ENCODE data around the gene HFE.
A peak's percentile ranks its signal among the peaks of the same experiment; 100 is the strongest.
"Not testable (repeated sequence)": the region's sequence is repeated elsewhere in the genome, so short reads cannot be mapped to it uniquely, and the experiment has no call there.

HFE gene

DNA sequence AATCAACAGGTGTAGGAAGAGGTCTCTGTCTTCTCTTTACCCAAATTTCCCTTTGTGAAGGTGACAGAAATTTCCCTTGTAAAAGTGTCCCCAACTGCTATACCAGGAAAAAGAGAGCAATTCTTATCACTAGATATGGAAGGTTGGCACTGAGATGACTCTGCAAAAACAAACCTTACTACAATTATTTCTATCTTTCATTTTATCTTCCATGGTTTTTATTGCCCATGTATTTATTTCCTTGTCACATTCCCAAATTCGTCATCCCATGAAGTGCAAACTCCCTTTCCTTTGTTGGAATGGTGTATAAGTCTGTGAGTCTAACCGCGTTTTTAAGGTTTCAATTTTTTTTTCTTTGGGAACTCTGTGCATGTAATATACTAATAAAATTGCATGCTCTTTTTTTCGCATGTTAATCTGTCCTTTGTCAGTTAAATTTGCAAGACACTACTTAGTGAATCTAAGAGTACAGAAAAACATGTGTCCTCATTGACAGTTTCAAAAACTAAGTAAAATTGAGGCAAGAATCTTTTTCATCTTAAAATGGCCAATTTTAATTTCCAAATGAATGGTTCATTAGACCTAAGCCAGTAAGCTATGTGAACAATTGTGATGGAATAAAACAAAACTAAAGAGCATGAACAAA, 35.4 kb upstream of the HFE start:
- H3K27ac ChIP-seq (ENCODE audit: low read length) = no peak overlapping the region
- 100% methylated on average over 1 of the region's 4 CpGs for WGBS (ENCODE audit: insufficient coverage, insufficient read length)
- no peak for DNase-seq (ENCODE audit: low read depth, low spot score)

GRCh38 chr6:26052762-26053250, 34.4 kb upstream of the HFE start:
- not testable (repeated sequence) for H3K4me3 ChIP-seq (ENCODE audit: low read length); DNase-seq (ENCODE audit: low read depth, low spot score); H3K27me3 ChIP-seq (ENCODE audit: control insufficient read depth, insufficient read depth, low read length); H3K9me3 ChIP-seq (ENCODE audit: control insufficient read depth, insufficient read depth, low read length); H3K27ac ChIP-seq (ENCODE audit: low read length); H3K36me3 ChIP-seq (ENCODE audit: control insufficient read depth, insufficient read depth, low read length); H3K4me1 ChIP-seq (ENCODE audit: control insufficient read depth, insufficient read depth, low read length)
- no CpG with 5 or more reads among the region's 18 CpGs for WGBS (ENCODE audit: insufficient coverage, insufficient read length)

More for the DNA sequence above, 35.4 kb upstream of the HFE start:
- no peak overlapping the region for H3K4me3 ChIP-seq (ENCODE audit: low read length)
- no peaks in the 10 kb centered on the region for H3K27me3 ChIP-seq (ENCODE audit: control insufficient read depth, insufficient read depth, low read length)
- no peaks in the 10 kb centered on the region for H3K36me3 ChIP-seq (ENCODE audit: control insufficient read depth, insufficient read depth, low read length)
- no peaks in the 10 kb centered on the region for H3K9me3 ChIP-seq (ENCODE audit: control insufficient read depth, insufficient read depth, low read length)
- H3K4me1 ChIP-seq (ENCODE audit: control insufficient read depth, insufficient read depth, low read length) = peaks cover 2% of the 10 kb centered on the region; the same call in 1 of the 2 replicates

- DNase-seq (ENCODE audit: low read depth, low spot score) = no peak
- WGBS (ENCODE audit: insufficient coverage, insufficient read length) = no CpG with 5 or more reads among the region's 8 CpGs
- Histone ChIP-seq H3K9me3 (ENCODE audit: control insufficient read depth, insufficient read depth, low read length) (no peaks in the 10 kb centered on the region), H3K27ac (ENCODE audit: low read length) (no peak overlapping the region), H3K27me3 (ENCODE audit: control insufficient read depth, insufficient read depth, low read length) (no peaks in the 10 kb centered on the region), H3K4me1 (ENCODE audit: control insufficient read depth, insufficient read depth, low read length) (no peaks in the 10 kb centered on the region), H3K36me3 (ENCODE audit: control insufficient read depth, insufficient read depth, low read length) (no peaks in the 10 kb centered on the region), H3K4me3 (ENCODE audit: low read length) (peak overlapping the region; percentile 63; the same call in 1 of the 2 replicates)
These were observed 33.0 kb upstream of the HFE start for GRCh38 chr6:26053992-26054780.

DNA sequence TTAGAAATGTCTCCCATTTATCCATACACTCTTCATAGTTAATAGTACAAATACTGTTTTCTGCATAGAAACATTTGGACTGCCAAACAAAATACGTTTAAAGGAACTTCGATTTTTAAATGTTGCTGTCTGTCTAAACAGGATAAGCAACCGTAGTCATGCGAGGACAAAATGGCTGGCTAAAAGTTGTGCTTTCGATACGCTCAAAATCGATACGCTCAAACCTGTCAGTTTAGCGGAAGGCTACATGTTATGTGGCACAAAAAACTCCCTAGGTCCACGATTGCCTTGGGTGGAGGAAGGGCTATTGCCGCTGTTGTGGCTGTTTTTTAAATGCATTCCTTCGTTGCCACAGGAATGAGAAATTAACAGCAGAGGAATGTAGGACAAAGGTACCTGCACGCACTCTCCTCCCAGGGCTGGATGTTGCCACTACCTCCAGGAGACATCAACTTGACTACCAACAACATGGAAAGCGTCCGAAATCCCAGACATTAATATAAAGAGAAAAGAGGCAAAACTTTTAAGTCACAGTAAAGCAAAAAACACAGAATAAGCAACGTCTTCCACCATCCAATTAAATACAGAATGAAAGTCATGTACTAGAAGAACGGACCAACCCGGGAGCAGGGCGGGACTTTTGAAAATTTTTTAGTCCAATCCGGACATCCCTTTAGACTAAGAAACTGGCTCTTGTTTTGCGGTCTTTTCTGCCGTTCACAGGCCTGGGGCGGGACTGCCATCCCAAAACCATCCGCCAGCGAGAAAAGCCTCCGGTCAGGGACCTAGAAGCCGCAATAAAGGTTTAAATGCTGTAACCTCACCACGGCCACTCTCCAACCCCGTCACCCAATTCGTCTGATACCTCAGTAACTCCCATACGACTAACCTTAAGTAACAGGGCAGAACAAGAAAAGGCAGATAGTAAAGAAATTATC, 32.2 kb upstream of the HFE start:
- Histone ChIP-seq H3K36me3 (ENCODE audit: control insufficient read depth, insufficient read depth, low read length) (no peaks in the 10 kb centered on the region), H3K4me1 (ENCODE audit: control insufficient read depth, insufficient read depth, low read length) (no peaks in the 10 kb centered on the region), H3K9me3 (ENCODE audit: control insufficient read depth, insufficient read depth, low read length) (no peaks in the 10 kb centered on the region), H3K4me3 (ENCODE audit: low read length) (peak overlapping the region; percentile 63; the same call in 1 of the 2 replicates), H3K27ac (ENCODE audit: low read length) (no peak overlapping the region), H3K27me3 (ENCODE audit: control insufficient read depth, insufficient read depth, low read length) (no peaks in the 10 kb centered on the region)
- DNase-seq (ENCODE audit: low read depth, low spot score) = no peak
- no CpG with 5 or more reads among the region's 31 CpGs for WGBS (ENCODE audit: insufficient coverage, insufficient read length)

GRCh38 chr6:26055719-26056582, 31.3 kb upstream of the HFE start:
- peak overlapping the region; percentile 63 for H3K4me3 ChIP-seq (ENCODE audit: low read length)
- H3K27me3 ChIP-seq (ENCODE audit: control insufficient read depth, insufficient read depth, low read length) = no peaks in the 10 kb centered on the region
- WGBS (ENCODE audit: insufficient coverage, insufficient read length) = no CpG with 5 or more reads among the region's 51 CpGs
- no peaks in the 10 kb centered on the region for H3K9me3 ChIP-seq (ENCODE audit: control insufficient read depth, insufficient read depth, low read length)
- no peaks in the 10 kb centered on the region for H3K4me1 ChIP-seq (ENCODE audit: control insufficient read depth, insufficient read depth, low read length)
- no peak overlapping the region for H3K27ac ChIP-seq (ENCODE audit: low read length)
- no peak for DNase-seq (ENCODE audit: low read depth, low spot score)
- no peaks in the 10 kb centered on the region for H3K36me3 ChIP-seq (ENCODE audit: control insufficient read depth, insufficient read depth, low read length)

GRCh38 chr6:26056583-26057350, 30.5 kb upstream of the HFE start:
- Histone ChIP-seq H3K9me3 (ENCODE audit: control insufficient read depth, insufficient read depth, low read length) (no peaks in the 10 kb centered on the region), H3K36me3 (ENCODE audit: control insufficient read depth, insufficient read depth, low read length) (no peaks in the 10 kb centered on the region), H3K4me3 (ENCODE audit: low read length) (no peak overlapping the region; the same call in 1 of the 2 replicates), H3K4me1 (ENCODE audit: control insufficient read depth, insufficient read depth, low read length) (no peaks in the 10 kb centered on the region), H3K27ac (ENCODE audit: low read length) (no peak overlapping the region), H3K27me3 (ENCODE audit: control insufficient read depth, insufficient read depth, low read length) (no peaks in the 10 kb centered on the region)
- WGBS (ENCODE audit: insufficient coverage, insufficient read length) = no CpG with 5 or more reads among the region's 14 CpGs
- no peak for DNase-seq (ENCODE audit: low read depth, low spot score)

DNA sequence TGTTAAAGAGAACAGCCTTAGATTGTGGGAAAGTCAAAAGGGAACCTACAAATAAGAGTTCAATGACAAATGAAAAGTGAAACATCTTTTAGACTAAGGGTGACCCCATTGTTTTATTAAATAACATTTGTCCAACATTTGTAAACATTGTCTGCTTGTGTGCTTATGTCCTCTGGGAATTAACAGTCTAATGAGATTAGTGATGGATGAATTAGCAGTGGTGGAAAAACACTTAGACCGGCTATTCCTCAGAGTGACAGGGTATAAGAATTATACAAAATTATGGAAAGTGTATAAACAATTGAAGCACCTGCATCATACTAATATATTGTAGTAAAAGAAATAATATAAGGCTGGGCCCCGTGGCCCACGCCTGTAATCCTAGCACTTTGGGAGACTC, 29.3 kb upstream of the HFE start:
- Histone ChIP-seq H3K9me3 (ENCODE audit: control insufficient read depth, insufficient read depth, low read length) (no peaks in the 10 kb centered on the region), H3K4me1 (ENCODE audit: control insufficient read depth, insufficient read depth, low read length) (no peaks in the 10 kb centered on the region), H3K27ac (ENCODE audit: low read length) (no peak overlapping the region), H3K4me3 (ENCODE audit: low read length) (no peak overlapping the region), H3K36me3 (ENCODE audit: control insufficient read depth, insufficient read depth, low read length) (no peaks in the 10 kb centered on the region), H3K27me3 (ENCODE audit: control insufficient read depth, insufficient read depth, low read length) (no peaks in the 10 kb centered on the region)
- no CpG with 5 or more reads among the region's 3 CpGs for WGBS (ENCODE audit: insufficient coverage, insufficient read length)
- no peak for DNase-seq (ENCODE audit: low read depth, low spot score)

DNA sequence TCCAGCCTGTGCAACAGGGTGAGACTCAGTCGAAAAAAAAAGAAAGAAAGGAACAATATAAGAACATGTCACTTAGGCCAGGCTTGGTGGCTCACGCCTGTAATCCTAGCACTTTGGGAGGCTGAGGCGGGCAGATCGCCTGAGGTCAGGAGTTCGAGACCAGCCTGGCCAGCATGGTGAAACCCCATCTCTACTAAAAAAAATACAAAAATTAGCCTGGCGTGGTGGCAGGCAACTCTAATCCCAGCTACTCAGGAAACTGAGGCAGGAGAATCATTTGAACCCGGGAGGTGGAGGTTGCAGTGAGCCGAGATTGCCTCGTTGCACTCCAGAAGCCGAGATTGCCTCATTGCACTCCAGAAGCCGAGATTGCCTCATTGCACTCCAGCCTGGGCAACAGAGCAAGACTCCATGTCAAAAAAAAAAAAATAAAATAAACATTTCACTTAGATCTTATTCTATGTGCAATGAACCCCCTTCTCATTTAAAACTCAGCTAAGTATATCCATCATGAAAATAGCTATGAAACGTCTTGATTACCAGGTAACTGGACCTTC, 28.7 kb upstream of the HFE start:
- H3K36me3 ChIP-seq (ENCODE audit: control insufficient read depth, insufficient read depth, low read length); H3K4me1 ChIP-seq (ENCODE audit: control insufficient read depth, insufficient read depth, low read length); H3K4me3 ChIP-seq (ENCODE audit: low read length); H3K9me3 ChIP-seq (ENCODE audit: control insufficient read depth, insufficient read depth, low read length); H3K27me3 ChIP-seq (ENCODE audit: control insufficient read depth, insufficient read depth, low read length); DNase-seq (ENCODE audit: low read depth, low spot score); H3K27ac ChIP-seq (ENCODE audit: low read length): not testable (repeated sequence)
- no CpG with 5 or more reads among the region's 12 CpGs for WGBS (ENCODE audit: insufficient coverage, insufficient read length)

GRCh38 chr6:26059941-26060340, 27.3 kb upstream of the HFE start:
- no peak for DNase-seq (ENCODE audit: low read depth, low spot score)
- H3K27me3 ChIP-seq (ENCODE audit: control insufficient read depth, insufficient read depth, low read length) = no peaks in the 10 kb centered on the region
- no peaks in the 10 kb centered on the region for H3K4me1 ChIP-seq (ENCODE audit: control insufficient read depth, insufficient read depth, low read length)
- no peaks in the 10 kb centered on the region for H3K36me3 ChIP-seq (ENCODE audit: control insufficient read depth, insufficient read depth, low read length)
- no peak overlapping the region for H3K27ac ChIP-seq (ENCODE audit: low read length)
- 100% methylated on average over 1 of the region's 4 CpGs for WGBS (ENCODE audit: insufficient coverage, insufficient read length)
- no peaks in the 10 kb centered on the region for H3K9me3 ChIP-seq (ENCODE audit: control insufficient read depth, insufficient read depth, low read length)
- no peak overlapping the region for H3K4me3 ChIP-seq (ENCODE audit: low read length)
